SHP77 treated with DMSO at 0.1 percent for 48 hours (cell line): ENCODE data around the gene SELENOV.

Experiments
- DNase-seq: peaks from one replicate; lab custom pipeline; 2025; lab: John Stamatoyannopoulos, UW

SELENOV gene

DNA sequence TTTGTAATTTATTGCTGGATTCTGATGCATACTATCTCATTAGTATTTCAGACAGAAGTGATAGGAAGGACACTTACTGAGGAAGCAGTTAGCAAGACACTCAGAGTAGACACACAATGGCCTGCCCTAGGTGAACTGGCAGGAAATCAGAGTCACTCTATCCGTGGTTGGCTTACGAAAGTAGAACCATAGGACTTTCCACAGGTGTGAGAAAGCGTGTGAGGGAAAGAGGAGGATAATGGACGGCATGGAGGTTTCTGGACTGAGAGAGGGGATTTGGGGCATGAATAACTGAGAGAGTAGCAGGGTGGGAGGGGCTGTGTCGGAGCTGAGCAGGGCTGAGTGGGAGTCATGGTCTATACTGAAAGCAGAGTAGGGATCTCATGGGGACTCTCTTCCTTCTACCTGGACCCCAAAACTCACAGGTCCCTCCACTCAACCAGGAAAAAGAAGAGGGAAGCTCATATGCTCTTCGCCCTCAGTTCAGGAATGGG lies 43.7 kb downstream of the SELENOV start:
- no peak for DNase-seq

DNA sequence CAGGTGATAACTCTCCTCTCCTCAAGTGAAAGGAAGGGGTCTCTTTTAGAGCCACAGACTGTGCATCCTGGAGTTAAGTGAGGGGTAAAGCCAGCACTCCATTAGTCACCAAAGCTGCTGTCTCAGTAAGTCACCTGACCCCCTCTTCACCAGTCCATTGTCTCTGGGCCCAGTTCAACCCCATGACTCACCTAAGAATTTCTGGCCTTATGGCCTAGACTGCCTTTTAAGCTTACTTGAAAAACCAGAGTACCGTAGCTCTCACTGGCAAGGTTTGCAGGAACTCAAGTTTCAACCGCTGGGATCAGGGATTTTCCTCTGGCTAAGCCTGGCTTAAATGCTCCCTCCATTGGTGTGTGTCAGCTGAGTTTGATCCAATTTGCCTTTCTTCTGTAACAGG lies 48.5 kb downstream of the SELENOV start:
- no peak for DNase-seq

DNA sequence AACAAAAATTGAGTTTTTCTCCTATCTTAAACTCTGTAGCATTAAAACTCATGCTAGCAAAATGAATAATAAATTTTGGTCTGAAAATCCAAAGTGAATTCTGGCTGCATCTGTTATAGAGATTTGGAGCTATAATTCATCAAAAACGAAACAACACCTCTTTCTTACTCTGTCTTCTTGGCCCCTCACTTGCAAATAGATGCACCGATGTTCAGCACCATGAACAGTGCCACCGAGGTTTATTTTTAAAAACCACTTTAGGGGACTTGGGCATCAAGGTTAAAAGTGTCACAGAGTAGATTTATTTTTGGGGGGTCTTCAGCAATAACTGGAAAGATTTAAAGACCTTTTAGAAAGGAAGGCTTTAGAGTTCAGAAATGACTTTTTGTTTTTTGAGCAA lies 51.1 kb downstream of the SELENOV start:
- DNase-seq: no peak

DNA sequence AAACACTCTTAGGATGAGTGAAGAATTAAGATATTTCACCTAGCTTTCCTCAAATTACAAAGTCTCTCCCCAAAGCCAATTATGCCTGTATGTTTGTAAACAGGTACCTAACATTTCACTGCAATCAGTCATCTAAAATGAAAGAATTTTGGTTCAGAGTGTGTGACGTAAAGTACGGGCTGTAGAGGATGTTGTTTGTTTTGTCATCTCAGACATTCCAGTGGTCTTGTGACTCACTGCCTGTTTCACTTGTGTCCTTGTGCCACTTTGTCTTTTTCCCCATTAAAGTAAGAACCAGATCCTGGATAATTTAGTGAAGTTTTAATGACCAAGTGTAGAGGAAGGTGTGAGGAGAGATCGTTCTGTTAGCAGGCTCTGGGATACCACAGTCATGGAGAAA lies 53.7 kb downstream of the SELENOV start:
- DNase-seq: no peak
